NT2/D1 (cell line): ENCODE data around the gene INHBE.
"Not testable (repeated sequence)": the region's sequence is repeated elsewhere in the genome, so short reads cannot be mapped to it uniquely, and the experiment has no call there.

Experiments used
- DNase-seq: peaks from one replicate; pipeline ENCODE4 v3.0.0-alpha.2; 2011; ENCODE audit warnings: low read depth, low spot score
- H3K27me3 ChIP-seq: 2 replicates; pipeline ENCODE4 v1.6.0; 2011; ENCODE audit warnings: mild to moderate bottlenecking; ENCODE audit not compliant: insufficient read length, insufficient read depth
- H3K36me3 ChIP-seq: 2 replicates; pipeline ENCODE4 v1.6.1; 2011; ENCODE audit warnings: mild to moderate bottlenecking, low read length, mixed read lengths; ENCODE audit not compliant: insufficient read depth, insufficient read length
- H3K4me1 ChIP-seq: 2 replicates; pipeline ENCODE4 v1.5.1; 2011; ENCODE audit not compliant: insufficient read depth, insufficient read length
- H3K4me3 ChIP-seq: 2 replicates; pipeline ENCODE4 v1.5.1; 2011; ENCODE audit warnings: low read depth; ENCODE audit not compliant: insufficient read length
- H3K9ac ChIP-seq: 2 replicates; pipeline ENCODE4 v1.6.0; 2011; ENCODE audit warnings: low read depth; ENCODE audit not compliant: insufficient read length
- H3K9me3 ChIP-seq: 2 replicates; pipeline ENCODE4 v1.5.1; 2011; ENCODE audit warnings: mild to moderate bottlenecking, low read length; ENCODE audit not compliant: insufficient read depth
- SUZ12 ChIP-seq: IDR thresholded peaks from 2 replicates; pipeline ENCODE4 v1.6.1; 2011; ENCODE audit not compliant: insufficient read length, insufficient read depth; ENCODE audit errors: extremely low read depth
- YY1 ChIP-seq: IDR thresholded peaks from 2 replicates; pipeline ENCODE4 v1.6.1; 2011; ENCODE audit not compliant: insufficient read length, insufficient read depth
- ZNF274 ChIP-seq: IDR thresholded peaks from 2 replicates; pipeline ENCODE4 v1.6.1; 2011; ENCODE audit warnings: mild to moderate bottlenecking, low read depth, low read length

Gene INHBE, protein sequence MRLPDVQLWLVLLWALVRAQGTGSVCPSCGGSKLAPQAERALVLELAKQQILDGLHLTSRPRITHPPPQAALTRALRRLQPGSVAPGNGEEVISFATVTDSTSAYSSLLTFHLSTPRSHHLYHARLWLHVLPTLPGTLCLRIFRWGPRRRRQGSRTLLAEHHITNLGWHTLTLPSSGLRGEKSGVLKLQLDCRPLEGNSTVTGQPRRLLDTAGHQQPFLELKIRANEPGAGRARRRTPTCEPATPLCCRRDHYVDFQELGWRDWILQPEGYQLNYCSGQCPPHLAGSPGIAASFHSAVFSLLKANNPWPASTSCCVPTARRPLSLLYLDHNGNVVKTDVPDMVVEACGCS

DNA sequence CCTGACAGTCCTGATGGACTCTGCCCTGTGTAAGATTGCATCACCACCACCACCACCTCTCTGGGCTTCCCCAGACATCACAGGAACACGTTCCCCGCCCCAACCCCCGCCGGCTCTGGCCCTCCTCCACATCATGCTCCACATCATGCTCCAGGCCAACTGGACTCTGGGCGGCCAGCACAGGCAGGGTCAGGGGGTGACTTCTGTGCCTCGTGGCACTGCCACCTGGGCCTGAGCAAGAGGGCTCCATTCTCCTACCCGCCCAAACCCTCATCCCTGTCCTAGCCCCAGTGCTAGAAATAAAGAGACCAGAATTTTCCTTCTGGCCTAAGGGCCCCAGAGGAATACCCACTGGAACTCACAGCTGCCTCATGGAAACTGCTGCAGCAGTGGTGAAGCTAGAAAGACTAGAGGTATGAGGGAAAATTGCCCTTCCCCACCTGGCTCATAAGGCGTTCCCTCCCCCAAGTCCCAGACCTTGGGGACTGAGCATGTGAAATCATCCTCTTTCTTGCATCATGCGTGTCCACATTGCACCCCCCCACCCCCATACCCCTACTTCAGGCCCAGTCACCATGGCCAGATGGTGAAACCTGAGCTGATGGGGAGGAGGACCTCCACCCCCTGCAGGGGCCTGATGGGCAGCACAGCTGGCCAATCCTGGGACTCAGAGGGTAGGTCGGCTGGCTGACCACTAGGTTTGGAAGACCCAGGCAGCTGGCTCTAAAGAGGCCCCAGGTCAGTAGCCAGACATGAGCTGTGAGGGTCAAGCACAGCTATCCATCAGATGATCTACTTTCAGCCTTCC lies at the start of gene INHBE:
Gene INHBE (plus strand): TSS at position 742 of the 808 bp plus-strand sequence. CDS start 230 bp downstream, outside the sequence.
- TF ChIP-seq YY1 (no peak), SUZ12 (no peak), ZNF274 (no peak)
- Histone ChIP-seq H3K4me3 (peak within 1 kb of the TSS; percentile 5), H3K4me1 (peaks cover 31% of the 10 kb centered on the region), H3K27me3 (no peaks in the 10 kb centered on the region), H3K9ac (peak within 1 kb of the TSS; percentile 38), H3K36me3 (no peaks in the 10 kb centered on the region), H3K9me3 (no peaks in the 10 kb centered on the region)
- DNase-seq: no peak

GRCh38 chr12:57410534-57410933 lies 44.6 kb upstream of the INHBE start:
- no peaks in the 10 kb centered on the region for H3K36me3 ChIP-seq
- no peaks in the 10 kb centered on the region for H3K27me3 ChIP-seq
- no peaks in the 10 kb centered on the region for H3K9me3 ChIP-seq
- no peak for DNase-seq
- H3K4me3 ChIP-seq: no peak overlapping the region
- TF ChIP-seq ZNF274: no peak
- no peak for TF ChIP-seq SUZ12
- H3K4me1 ChIP-seq: no peaks in the 10 kb centered on the region
- H3K9ac ChIP-seq: no peak overlapping the region

GRCh38 chr12:57414160-57414559 lies 40.9 kb upstream of the INHBE start:
- H3K9me3 ChIP-seq, DNase-seq: not testable (repeated sequence)

GRCh38 chr12:57415088-57415487 lies 40.0 kb upstream of the INHBE start:
- Histone ChIP-seq H3K36me3 (no peaks in the 10 kb centered on the region), H3K9ac (no peak overlapping the region), H3K4me1 (no peaks in the 10 kb centered on the region), H3K27me3 (no peaks in the 10 kb centered on the region), H3K9me3 (no peaks in the 10 kb centered on the region), H3K4me3 (no peak overlapping the region)
- no peak for DNase-seq
- no peak for TF ChIP-seq SUZ12
- no peak for TF ChIP-seq ZNF274
- no peak for TF ChIP-seq YY1

More at GRCh38 chr12:57414160-57414559, 40.9 kb upstream of the INHBE start:
- not testable (repeated sequence) for H3K27me3 ChIP-seq, H3K4me3 ChIP-seq, H3K4me1 ChIP-seq, H3K9ac ChIP-seq, H3K36me3 ChIP-seq

- no peaks in the 10 kb centered on the region for H3K4me1 ChIP-seq
- no peak overlapping the region for H3K9ac ChIP-seq
- no peaks in the 10 kb centered on the region for H3K36me3 ChIP-seq
- TF ChIP-seq ZNF274 (no peak), YY1 (no peak), SUZ12 (no peak)
- no peak for DNase-seq
- no peaks in the 10 kb centered on the region for H3K9me3 ChIP-seq
- no peaks in the 10 kb centered on the region for H3K27me3 ChIP-seq
- no peak overlapping the region for H3K4me3 ChIP-seq
Measured at GRCh38 chr12:57416039-57416996, 38.8 kb upstream of the INHBE start.

- Histone ChIP-seq H3K36me3 (peaks cover 17% of the 10 kb centered on the region), H3K4me1 (no peaks in the 10 kb centered on the region)
- no peak for DNase-seq
Measured at GRCh38 chr12:57418255-57418654, 36.9 kb upstream of the INHBE start.

DNA sequence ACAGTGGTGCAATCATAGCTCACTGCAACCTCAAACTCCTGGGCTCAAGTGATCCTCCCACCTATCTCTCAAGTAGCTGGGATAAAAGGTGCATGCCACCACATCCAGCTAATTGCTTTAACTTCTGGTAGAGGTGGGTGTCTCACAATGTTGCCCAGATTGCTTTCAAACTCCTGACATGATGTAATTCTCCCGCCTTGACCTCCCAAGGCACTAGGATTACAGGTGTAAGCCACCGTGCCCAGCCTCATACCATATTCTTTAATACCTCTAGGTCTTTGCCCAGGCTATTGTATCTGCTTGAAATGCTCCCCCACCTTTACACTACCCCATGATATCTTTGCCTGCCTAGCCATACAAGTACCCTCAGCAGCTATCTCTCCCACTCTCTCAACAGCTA lies 35.6 kb upstream of the INHBE start:
- no peaks in the 10 kb centered on the region for H3K4me1 ChIP-seq
- no peak overlapping the region for H3K4me3 ChIP-seq
- H3K9ac ChIP-seq: no peak overlapping the region
- TF ChIP-seq YY1 (no peak), SUZ12 (no peak), ZNF274 (no peak)
- H3K9me3 ChIP-seq: no peaks in the 10 kb centered on the region
- peaks cover 20% of the 10 kb centered on the region for H3K36me3 ChIP-seq
- no peaks in the 10 kb centered on the region for H3K27me3 ChIP-seq
- DNase-seq: no peak

More at GRCh38 chr12:57418255-57418654, 36.9 kb upstream of the INHBE start:
- H3K27me3 ChIP-seq: no peaks in the 10 kb centered on the region
- H3K4me3 ChIP-seq: no peak overlapping the region
- TF ChIP-seq ZNF274 (no peak), YY1 (no peak), SUZ12 (no peak)
- H3K9me3 ChIP-seq: no peaks in the 10 kb centered on the region
- H3K9ac ChIP-seq: no peak overlapping the region
